Breast epithelium (tissue), 4 donors: ENCODE measurements around the gene NELL1. TPM values are rescaled to one million over a fixed set of nuclear protein-coding genes. Genes with fewer than 3 reads are reported as not detected.
"Not testable (repeated sequence)": the region's sequence is repeated elsewhere in the genome, so short reads cannot be mapped to it uniquely, and the experiment has no call there.

Experiments used
- DNase-seq, 2 donors: peaks; one replicate each; pipeline ENCODE4 v3.0.0-alpha.2; 2019; ENCODE audit warnings: low spot score in 2 of 2
- H3K27ac ChIP-seq, 2 donors: fragments of 200-600 bp; sonication (generic) in 1 of 2; one replicate each; pipeline ENCODE4 v1.5.1; 2016 to 2019; ENCODE audit warnings: mild to moderate bottlenecking in 1 of 2
- H3K27me3 ChIP-seq, 2 donors: fragments of 200-600 bp; sonication (generic) in 1 of 2; one replicate each; pipeline versions ENCODE4 v1.5.1 to v1.6.0; 2017 to 2019; ENCODE audit warnings: control low read depth in 1 of 2, mild to moderate bottlenecking in 1 of 2
- H3K36me3 ChIP-seq: fragments of 200-600 bp; one replicate; pipeline ENCODE4 v1.5.1; 2019
- H3K4me1 ChIP-seq, 2 donors: fragments of 200-600 bp; sonication (generic); one replicate each; pipeline ENCODE4 v1.5.1; 2016 to 2019; ENCODE audit warnings: control low read depth in 1 of 2
- H3K4me3 ChIP-seq, 3 donors: fragments of 200-600 bp; sonication (generic); 1 replicate in 2 of 3; 2 replicates in 1 of 3; pipeline ENCODE4 v1.5.1; 2016 to 2019; ENCODE audit warnings: mild to moderate bottlenecking in 3 of 3, moderate library complexity in 2 of 3
- H3K9me3 ChIP-seq, 2 donors: fragments of 200-600 bp; sonication (generic) in 1 of 2; one replicate each; pipeline ENCODE4 v1.5.1; 2016 to 2019; ENCODE audit warnings: control low read depth in 1 of 2
- POLR2A ChIP-seq: fragments of 450-650 bp; IDR thresholded peaks from one replicate; pipeline ENCODE4 v1.6.1; 2016; ENCODE audit warnings: antibody characterized with exemption, mild to moderate bottlenecking, moderate library complexity
- POLR2AphosphoS5 ChIP-seq, 3 donors: sonication (generic); formaldehyde crosslinking; IDR thresholded peaks; one replicate each; pipeline ENCODE4 v1.6.1; 2017; ENCODE audit warnings: antibody characterized with exemption in 3 of 3
- intact Hi-C: fragments of 100-400 bp; cut with DNase I; formaldehyde crosslinking; loops from one replicate; pipeline ENCODE4 v1.15.1; 2023; ENCODE audit warnings: low total_unique reads
- total RNA-seq, 3 donors: library from RNA; depleted of rRNA; stranded (reverse); fragments of >200 nt; gene quantifications; one replicate each; pipeline ENCODE4 v1.1.0, GENCODE V29; 2016
- TF ChIP-seq, protein P1 (sequence below), 3 donors: fragments of 450-650 bp; IDR thresholded peaks; one replicate each; pipeline ENCODE4 v1.5.1; 2016 to 2017; ENCODE audit warnings: antibody characterized with exemption in 3 of 3, mild to moderate bottlenecking in 3 of 3, moderate library complexity in 3 of 3

NELL1 gene
- total RNA-seq, 3 donors from 2014 or later: 0.15 TPM; not detected in 2

- DNase-seq: no peak
- no peaks in the 10 kb centered on the region for H3K27me3 ChIP-seq
- H3K27ac ChIP-seq: no peak overlapping the region
- TF ChIP-seq POLR2A (no peak), POLR2AphosphoS5 (IDR thresholded peaks at IDR 0.05) (no peak)
- TF ChIP-seq, protein P1, sequence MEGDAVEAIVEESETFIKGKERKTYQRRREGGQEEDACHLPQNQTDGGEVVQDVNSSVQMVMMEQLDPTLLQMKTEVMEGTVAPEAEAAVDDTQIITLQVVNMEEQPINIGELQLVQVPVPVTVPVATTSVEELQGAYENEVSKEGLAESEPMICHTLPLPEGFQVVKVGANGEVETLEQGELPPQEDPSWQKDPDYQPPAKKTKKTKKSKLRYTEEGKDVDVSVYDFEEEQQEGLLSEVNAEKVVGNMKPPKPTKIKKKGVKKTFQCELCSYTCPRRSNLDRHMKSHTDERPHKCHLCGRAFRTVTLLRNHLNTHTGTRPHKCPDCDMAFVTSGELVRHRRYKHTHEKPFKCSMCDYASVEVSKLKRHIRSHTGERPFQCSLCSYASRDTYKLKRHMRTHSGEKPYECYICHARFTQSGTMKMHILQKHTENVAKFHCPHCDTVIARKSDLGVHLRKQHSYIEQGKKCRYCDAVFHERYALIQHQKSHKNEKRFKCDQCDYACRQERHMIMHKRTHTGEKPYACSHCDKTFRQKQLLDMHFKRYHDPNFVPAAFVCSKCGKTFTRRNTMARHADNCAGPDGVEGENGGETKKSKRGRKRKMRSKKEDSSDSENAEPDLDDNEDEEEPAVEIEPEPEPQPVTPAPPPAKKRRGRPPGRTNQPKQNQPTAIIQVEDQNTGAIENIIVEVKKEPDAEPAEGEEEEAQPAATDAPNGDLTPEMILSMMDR (IDR thresholded peaks at IDR 0.05): no peak
- no peaks in the 10 kb centered on the region for H3K36me3 ChIP-seq
- no peaks in the 10 kb centered on the region for H3K4me1 ChIP-seq
- intact Hi-C loops: no loop called here
- no peak overlapping the region for H3K4me3 ChIP-seq
- no peaks in the 10 kb centered on the region for H3K9me3 ChIP-seq
Observed at GRCh38 chr11:20844630-20845029, 175.2 kb downstream of the NELL1 start.

GRCh38 chr11:20854215-20854955 lies 185.0 kb downstream of the NELL1 start:
- TF ChIP-seq POLR2AphosphoS5 (IDR thresholded peaks at IDR 0.05): no peak
- TF ChIP-seq, protein P1 (IDR thresholded peaks at IDR 0.05): no peak
- no peak for TF ChIP-seq POLR2A
- Histone ChIP-seq H3K4me3 (no peak overlapping the region), H3K27me3 (no peaks in the 10 kb centered on the region), H3K27ac (no peak overlapping the region), H3K36me3 (no peaks in the 10 kb centered on the region), H3K9me3 (no peaks in the 10 kb centered on the region), H3K4me1 (no peaks in the 10 kb centered on the region)
- intact Hi-C loops: no loop called here
- no peak for DNase-seq

- Histone ChIP-seq H3K4me3 (no peak overlapping the region), H3K27me3 (no peaks in the 10 kb centered on the region), H3K27ac (no peak overlapping the region), H3K9me3 (no peaks in the 10 kb centered on the region), H3K36me3 (no peaks in the 10 kb centered on the region), H3K4me1 (no peaks in the 10 kb centered on the region)
- TF ChIP-seq POLR2A (no peak), POLR2AphosphoS5 (IDR thresholded peaks at IDR 0.05) (no peak)
- TF ChIP-seq, protein P1 (IDR thresholded peaks at IDR 0.05): no peak
- DNase-seq: no peak
- intact Hi-C loops: loop anchor here (5.0 kb wide), 1 partner anchor 779 kb away; no protein-coding TSS in a partner anchor
Observed at GRCh38 chr11:20861322-20861721, 191.9 kb downstream of the NELL1 start.

GRCh38 chr11:20862263-20862662 lies 192.9 kb downstream of the NELL1 start:
- H3K27ac ChIP-seq, H3K4me1 ChIP-seq, H3K36me3 ChIP-seq, H3K27me3 ChIP-seq, H3K4me3 ChIP-seq, DNase-seq, H3K9me3 ChIP-seq: not testable (repeated sequence)
- intact Hi-C loops: loop anchor here (5.0 kb wide), 1 partner anchor 780 kb away; no protein-coding TSS in a partner anchor

DNA sequence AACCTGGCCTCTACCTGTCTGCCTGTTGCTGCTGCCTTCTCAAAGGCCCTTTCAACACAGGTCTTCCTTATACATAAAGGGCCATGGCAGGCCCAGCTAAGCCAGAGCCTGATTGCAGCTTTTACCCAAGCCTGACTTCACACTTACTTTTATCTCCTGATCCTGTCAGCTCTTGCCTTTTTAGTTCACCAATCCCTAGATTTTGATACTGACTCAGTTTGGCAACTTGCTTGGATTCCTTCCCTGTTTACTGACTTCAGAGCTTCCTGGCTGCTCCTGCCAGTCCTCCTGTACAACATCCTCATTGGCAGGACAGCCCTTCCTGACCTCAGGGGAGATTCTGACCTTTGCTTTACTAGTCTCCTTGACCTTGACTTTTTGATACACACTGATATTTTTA lies 195.2 kb downstream of the NELL1 start:
- intact Hi-C loops: loop anchor here (5.0 kb wide), 1 partner anchor 782 kb away; no protein-coding TSS in a partner anchor
- Histone ChIP-seq H3K9me3 (no peaks in the 10 kb centered on the region), H3K27ac (no peak overlapping the region), H3K4me1 (no peaks in the 10 kb centered on the region), H3K36me3 (no peaks in the 10 kb centered on the region), H3K4me3 (no peak overlapping the region), H3K27me3 (no peaks in the 10 kb centered on the region)
- TF ChIP-seq POLR2AphosphoS5 (IDR thresholded peaks at IDR 0.05) (no peak), POLR2A (no peak)
- TF ChIP-seq, protein P1 (IDR thresholded peaks at IDR 0.05): no peak
- no peak for DNase-seq
